ENCODE measurements around the gene RAB11FIP5. TPM values are rescaled to one million over a fixed set of nuclear protein-coding genes. Genes with fewer than 3 reads are reported as not detected.
"Not testable (repeated sequence)": the region's sequence is repeated elsewhere in the genome, so short reads cannot be mapped to it uniquely, and the experiment has no call there.

Gene RAB11FIP5
- polyA plus RNA-seq, 4 donors, result 5.1 to 37.3 (median 8.3) TPM

GRCh38 chr2:73131807-73132206 is 19.1 kb upstream of the RAB11FIP5 start:
- H3K4me1 ChIP-seq (ENCODE audit: control insufficient read depth in 3 of 3, insufficient read depth in 2 of 3, low read depth in 1 of 3, low read length in 2 of 3), result no peaks in the 10 kb centered on the region
- H3K36me3 ChIP-seq (ENCODE audit: control insufficient read depth in 3 of 3, insufficient read depth in 2 of 3, low read depth in 1 of 3, low read length in 3 of 3), result no peaks in the 10 kb centered on the region
- H3K27ac ChIP-seq (ENCODE audit: low read depth in 1 of 3, low read length in 2 of 3), result no peak overlapping the region
- FAIRE-seq (no peak), DNase-seq (no peak)
- 89 to 92% (median 92%) methylated on average over 3 of the region's 3 CpGs for WGBS, 3 donors
- H3K27me3 ChIP-seq (ENCODE audit: control insufficient read depth in 3 of 3, insufficient read depth in 3 of 3, low read length in 3 of 3), result no peaks in the 10 kb centered on the region
- H3K4me3 ChIP-seq (ENCODE audit: low read depth in 1 of 3, low read length in 3 of 3), result no peak overlapping the region
- no peaks in the 10 kb centered on the region for H3K9me3 ChIP-seq (ENCODE audit: control insufficient read depth in 2 of 2, insufficient read depth in 1 of 2, low read depth in 1 of 2, low read length in 1 of 2)

GRCh38 chr2:73130790-73131189 is 18.0 kb upstream of the RAB11FIP5 start:
- no peaks in the 10 kb centered on the region for H3K9me3 ChIP-seq (ENCODE audit: control insufficient read depth in 2 of 2, insufficient read depth in 1 of 2, low read depth in 1 of 2, low read length in 1 of 2)
- no peaks in the 10 kb centered on the region for H3K27me3 ChIP-seq (ENCODE audit: control insufficient read depth in 3 of 3, insufficient read depth in 3 of 3, low read length in 3 of 3)
- WGBS, 3 donors, result 72 to 78% (median 75%) methylated on average over 5 of the region's 5 CpGs
- DNase-seq, result no peak
- no peak for FAIRE-seq
- H3K4me3 ChIP-seq (ENCODE audit: low read depth in 1 of 3, low read length in 3 of 3), result no peak overlapping the region
- H3K36me3 ChIP-seq (ENCODE audit: control insufficient read depth in 3 of 3, insufficient read depth in 2 of 3, low read depth in 1 of 3, low read length in 3 of 3), result no peaks in the 10 kb centered on the region
- H3K27ac ChIP-seq (ENCODE audit: low read depth in 1 of 3, low read length in 2 of 3), result no peak overlapping the region
- no peaks in the 10 kb centered on the region for H3K4me1 ChIP-seq (ENCODE audit: control insufficient read depth in 3 of 3, insufficient read depth in 2 of 3, low read depth in 1 of 3, low read length in 2 of 3)

- Histone ChIP-seq H3K4me3 (ENCODE audit: low read depth in 1 of 3, low read length in 3 of 3) (no peak overlapping the region), H3K36me3 (ENCODE audit: control insufficient read depth in 3 of 3, insufficient read depth in 2 of 3, low read depth in 1 of 3, low read length in 3 of 3) (no peaks in the 10 kb centered on the region), H3K4me1 (ENCODE audit: control insufficient read depth in 3 of 3, insufficient read depth in 2 of 3, low read depth in 1 of 3, low read length in 2 of 3) (no peaks in the 10 kb centered on the region), H3K9me3 (ENCODE audit: control insufficient read depth in 2 of 2, insufficient read depth in 1 of 2, low read depth in 1 of 2, low read length in 1 of 2) (no peaks in the 10 kb centered on the region), H3K27ac (ENCODE audit: low read depth in 1 of 3, low read length in 2 of 3) (no peak overlapping the region), H3K27me3 (ENCODE audit: control insufficient read depth in 3 of 3, insufficient read depth in 3 of 3, low read length in 3 of 3) (no peaks in the 10 kb centered on the region)
- FAIRE-seq (no peak), DNase-seq (no peak)
- WGBS, 3 donors, result 78 to 86% (median 86%) methylated on average over 6 of the region's 6 CpGs
These were observed 16.2 kb upstream of the RAB11FIP5 start for GRCh38 chr2:73128841-73129535.

- Histone ChIP-seq H3K4me3 (ENCODE audit: low read depth in 1 of 3, low read length in 3 of 3) (no peak overlapping the region), H3K27me3 (ENCODE audit: control insufficient read depth in 3 of 3, insufficient read depth in 3 of 3, low read length in 3 of 3) (peaks cover 0 to 2% (median 0%) of the 10 kb centered on the region in 3 donors), H3K4me1 (ENCODE audit: control insufficient read depth in 3 of 3, insufficient read depth in 2 of 3, low read depth in 1 of 3, low read length in 2 of 3) (no peaks in the 10 kb centered on the region), H3K36me3 (ENCODE audit: control insufficient read depth in 3 of 3, insufficient read depth in 2 of 3, low read depth in 1 of 3, low read length in 3 of 3) (no peaks in the 10 kb centered on the region), H3K27ac (ENCODE audit: low read depth in 1 of 3, low read length in 2 of 3) (no peak overlapping the region), H3K9me3 (ENCODE audit: control insufficient read depth in 2 of 2, insufficient read depth in 1 of 2, low read depth in 1 of 2, low read length in 1 of 2) (no peaks in the 10 kb centered on the region)
- no peak for DNase-seq
- FAIRE-seq, result no peak
- 21 to 45% (median 40%) methylated on average over 1 of the region's 1 CpG for WGBS, 3 donors
These were observed 9.8 kb upstream of the RAB11FIP5 start for GRCh38 chr2:73122536-73122935.

GRCh38 chr2:73119611-73120239 is 7.0 kb upstream of the RAB11FIP5 start:
- not testable (repeated sequence) for H3K27ac ChIP-seq (ENCODE audit: low read depth in 1 of 3, low read length in 2 of 3); FAIRE-seq; H3K27me3 ChIP-seq (ENCODE audit: control insufficient read depth in 3 of 3, insufficient read depth in 3 of 3, low read length in 3 of 3); H3K4me3 ChIP-seq (ENCODE audit: low read depth in 1 of 3, low read length in 3 of 3); H3K36me3 ChIP-seq (ENCODE audit: control insufficient read depth in 3 of 3, insufficient read depth in 2 of 3, low read depth in 1 of 3, low read length in 3 of 3); H3K4me1 ChIP-seq (ENCODE audit: control insufficient read depth in 3 of 3, insufficient read depth in 2 of 3, low read depth in 1 of 3, low read length in 2 of 3); H3K9me3 ChIP-seq (ENCODE audit: control insufficient read depth in 2 of 2, insufficient read depth in 1 of 2, low read depth in 1 of 2, low read length in 1 of 2)
- 69 to 84% (median 82%) methylated on average over 11 of the region's 11 CpGs for WGBS, 3 donors
- peak in 1 of 2 donors; percentile 13 for DNase-seq

- Histone ChIP-seq H3K4me1 (ENCODE audit: control insufficient read depth in 3 of 3, insufficient read depth in 2 of 3, low read depth in 1 of 3, low read length in 2 of 3) (no peaks in the 10 kb centered on the region), H3K27me3 (ENCODE audit: control insufficient read depth in 3 of 3, insufficient read depth in 3 of 3, low read length in 3 of 3) (no peaks in the 10 kb centered on the region), H3K36me3 (ENCODE audit: control insufficient read depth in 3 of 3, insufficient read depth in 2 of 3, low read depth in 1 of 3, low read length in 3 of 3) (no peaks in the 10 kb centered on the region), H3K27ac (ENCODE audit: low read depth in 1 of 3, low read length in 2 of 3) (no peak overlapping the region), H3K4me3 (ENCODE audit: low read depth in 1 of 3, low read length in 3 of 3) (no peak overlapping the region), H3K9me3 (ENCODE audit: control insufficient read depth in 2 of 2, insufficient read depth in 1 of 2, low read depth in 1 of 2, low read length in 1 of 2) (no peaks in the 10 kb centered on the region)
- no peak for FAIRE-seq
- WGBS, 3 donors, result 41 to 68% (median 50%) methylated on average over 1 of the region's 1 CpG
- no peak for DNase-seq
These were observed 4.7 kb upstream of the RAB11FIP5 start for GRCh38 chr2:73117441-73117840.

- FAIRE-seq (no peak), DNase-seq (no peak)
- H3K36me3 ChIP-seq (ENCODE audit: control insufficient read depth in 3 of 3, insufficient read depth in 2 of 3, low read depth in 1 of 3, low read length in 3 of 3), result no peaks in the 10 kb centered on the region
- H3K4me3 ChIP-seq (ENCODE audit: low read depth in 1 of 3, low read length in 3 of 3), result no peak overlapping the region
- peaks cover 0 to 5% (median 2%) of the 10 kb centered on the region in 3 donors for H3K4me1 ChIP-seq (ENCODE audit: control insufficient read depth in 3 of 3, insufficient read depth in 2 of 3, low read depth in 1 of 3, low read length in 2 of 3)
- H3K27ac ChIP-seq (ENCODE audit: low read depth in 1 of 3, low read length in 2 of 3), result no peak overlapping the region
- H3K9me3 ChIP-seq (ENCODE audit: control insufficient read depth in 2 of 2, insufficient read depth in 1 of 2, low read depth in 1 of 2, low read length in 1 of 2), result no peaks in the 10 kb centered on the region
- H3K27me3 ChIP-seq (ENCODE audit: control insufficient read depth in 3 of 3, insufficient read depth in 3 of 3, low read length in 3 of 3), result no peaks in the 10 kb centered on the region
- 65 to 71% (median 67%) methylated on average over 7 to 8 of the region's 8 CpGs for WGBS, 3 donors
These were observed 3.6 kb upstream of the RAB11FIP5 start for GRCh38 chr2:73116182-73116960.

GRCh38 chr2:73114273-73114867 is 1.6 kb upstream of the RAB11FIP5 start:
- Histone ChIP-seq H3K27ac (ENCODE audit: low read depth in 1 of 3, low read length in 2 of 3) (no peak overlapping the region), H3K4me3 (ENCODE audit: low read depth in 1 of 3, low read length in 3 of 3) (no peak overlapping the region), H3K36me3 (ENCODE audit: control insufficient read depth in 3 of 3, insufficient read depth in 2 of 3, low read depth in 1 of 3, low read length in 3 of 3) (peaks cover 0 to 2% (median 0%) of the 10 kb centered on the region in 3 donors), H3K27me3 (ENCODE audit: control insufficient read depth in 3 of 3, insufficient read depth in 3 of 3, low read length in 3 of 3) (no peaks in the 10 kb centered on the region), H3K9me3 (ENCODE audit: control insufficient read depth in 2 of 2, insufficient read depth in 1 of 2, low read depth in 1 of 2, low read length in 1 of 2) (no peaks in the 10 kb centered on the region), H3K4me1 (ENCODE audit: control insufficient read depth in 3 of 3, insufficient read depth in 2 of 3, low read depth in 1 of 3, low read length in 2 of 3) (peaks cover 0 to 21% (median 2%) of the 10 kb centered on the region in 3 donors)
- WGBS, 3 donors, result 66 to 90% (median 78%) methylated on average over 4 of the region's 4 CpGs
- DNase-seq (no peak), FAIRE-seq (no peak)
